Measurements from ENCODE around the gene TRMO. TPM values are rescaled to one million over a fixed set of nuclear protein-coding genes. Genes with fewer than 3 reads are reported as not detected.

TRMO gene
- total RNA-seq, 2 experiments from 2014 or later: 14.9 to 15.4 TPM

DNA sequence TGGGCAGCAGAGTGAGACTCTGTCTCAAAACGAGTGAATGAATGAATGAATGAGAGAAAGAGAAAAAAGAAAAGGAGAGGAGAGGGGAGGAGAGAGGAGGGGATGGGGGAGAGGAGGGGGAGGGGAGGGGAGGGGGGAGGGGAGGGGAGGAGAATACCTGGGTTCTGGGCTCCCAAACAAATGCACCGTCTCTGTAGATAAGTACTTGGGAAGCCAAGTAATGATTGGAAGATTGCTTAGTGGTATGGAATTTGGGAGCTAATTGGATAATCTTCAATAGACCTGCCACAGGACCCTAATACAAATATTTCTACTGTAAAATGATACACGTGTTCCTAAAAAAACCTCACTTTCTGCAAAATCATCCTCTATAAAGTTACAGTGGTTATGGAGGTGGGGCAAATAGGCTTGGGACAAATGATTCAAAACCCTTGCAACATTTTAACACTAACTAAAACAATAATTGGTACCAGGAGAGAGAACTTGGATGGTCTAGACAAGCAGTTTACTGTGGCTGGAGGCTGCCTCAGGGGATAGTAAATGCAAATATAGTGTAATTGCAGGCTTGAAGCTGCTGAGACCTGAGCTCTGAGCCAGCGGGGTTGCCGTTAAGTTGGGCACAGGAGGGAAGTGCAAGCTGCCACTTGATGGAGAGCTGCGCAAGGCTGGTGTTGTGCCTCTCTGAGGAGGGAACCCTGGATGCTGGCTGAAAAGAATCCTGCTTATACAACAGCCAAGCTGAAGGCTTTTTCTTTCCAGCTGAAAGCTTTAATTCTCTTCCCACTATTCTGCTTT, 12.2 kb upstream of the TRMO start:
- H3K36me3 Mint-ChIP-seq: no peaks in the 10 kb centered on the region
- H3K27me3 Mint-ChIP-seq: no peaks in the 10 kb centered on the region
- DNase-seq (no peak), ATAC-seq (no peak)
- CTCF ChIA-PET: interaction anchor here (1.2 to 5.3 kb wide), 3 partner anchors 12 to 101 kb away, joined by 3 to 31 read pairs (median 3); partner anchors contain the start of gene TRMO
- peaks cover 32% of the 10 kb centered on the region for H3K4me1 Mint-ChIP-seq
- no peaks in the 10 kb centered on the region for H3K9me3 Mint-ChIP-seq (ENCODE audit: low read depth)
- no peak overlapping the region for H3K27ac Mint-ChIP-seq
- no peak overlapping the region for H3K4me3 Mint-ChIP-seq

DNA sequence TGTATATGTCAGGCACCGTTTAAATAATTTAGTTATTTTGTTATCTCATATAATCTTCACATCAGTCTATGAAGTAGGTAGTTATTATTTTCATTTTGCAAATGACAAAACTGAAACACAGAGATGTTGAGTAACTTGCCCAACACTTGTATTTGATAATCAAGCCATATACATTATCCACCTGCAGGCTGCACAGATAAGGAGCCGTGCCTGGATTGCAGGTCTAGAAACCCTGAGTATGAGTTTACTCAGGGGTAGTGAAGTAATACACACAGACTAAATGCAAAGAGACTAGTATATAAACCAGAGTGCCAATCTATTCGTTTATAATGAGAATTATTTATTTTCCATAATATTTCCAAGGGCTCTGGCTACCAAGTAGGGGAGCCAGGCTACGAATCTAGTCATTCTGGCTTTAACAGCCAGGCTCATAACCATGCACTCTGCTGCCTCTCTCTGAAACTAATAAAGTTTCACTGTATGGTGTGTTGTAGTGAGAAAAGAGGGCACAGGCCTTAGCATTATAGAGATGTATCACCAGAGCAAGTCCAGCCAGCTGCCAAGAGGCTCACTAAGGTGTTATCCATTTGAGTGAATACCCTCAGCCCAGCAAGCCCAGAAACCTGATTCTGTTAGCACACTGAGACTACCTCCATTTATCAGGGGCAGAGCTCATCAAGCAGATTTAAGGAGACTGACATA, 11.1 kb upstream of the TRMO start:
- no peaks in the 10 kb centered on the region for H3K36me3 Mint-ChIP-seq
- no peak for DNase-seq
- no peak overlapping the region for H3K27ac Mint-ChIP-seq
- peaks cover 31% of the 10 kb centered on the region for H3K4me1 Mint-ChIP-seq
- H3K9me3 Mint-ChIP-seq (ENCODE audit: low read depth): no peaks in the 10 kb centered on the region
- no peak overlapping the region for H3K4me3 Mint-ChIP-seq
- H3K27me3 Mint-ChIP-seq: no peaks in the 10 kb centered on the region
- CTCF ChIA-PET: no interaction called here
- no peak for ATAC-seq

DNA sequence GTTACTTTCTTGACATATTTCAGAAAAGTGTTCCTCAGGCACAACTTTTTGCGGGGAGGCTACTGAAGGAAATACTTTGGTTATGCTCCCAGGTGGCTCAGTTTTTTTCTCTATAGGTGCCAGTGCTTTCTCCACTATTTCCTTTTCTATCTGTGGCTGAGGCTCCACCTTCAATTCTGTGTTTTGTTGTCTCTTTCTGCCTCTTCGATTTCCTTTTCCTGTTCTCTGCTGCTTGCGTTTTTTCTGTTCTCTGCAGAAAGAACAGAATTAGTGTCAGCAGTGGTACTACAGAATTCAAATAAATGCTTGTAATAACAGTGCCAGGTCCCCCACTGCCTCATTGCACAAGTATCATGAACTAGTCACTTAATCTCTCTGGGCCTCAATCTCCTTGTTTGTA, 8.7 kb upstream of the TRMO start:
- no peaks in the 10 kb centered on the region for H3K27me3 Mint-ChIP-seq
- H3K4me1 Mint-ChIP-seq: peaks cover 21% of the 10 kb centered on the region
- peak overlapping the region; percentile 80 for H3K27ac Mint-ChIP-seq
- no peaks in the 10 kb centered on the region for H3K9me3 Mint-ChIP-seq (ENCODE audit: low read depth)
- no peak for DNase-seq
- CTCF ChIA-PET: interaction anchor here (0.7 to 1.2 kb wide), 4 partner anchors 8 to 29 kb away, joined by 3 to 7 read pairs (median 4); partner anchors contain the start of gene TRMO
- peak; percentile 68 for ATAC-seq
- no peak overlapping the region for H3K4me3 Mint-ChIP-seq
- no peaks in the 10 kb centered on the region for H3K36me3 Mint-ChIP-seq

DNA sequence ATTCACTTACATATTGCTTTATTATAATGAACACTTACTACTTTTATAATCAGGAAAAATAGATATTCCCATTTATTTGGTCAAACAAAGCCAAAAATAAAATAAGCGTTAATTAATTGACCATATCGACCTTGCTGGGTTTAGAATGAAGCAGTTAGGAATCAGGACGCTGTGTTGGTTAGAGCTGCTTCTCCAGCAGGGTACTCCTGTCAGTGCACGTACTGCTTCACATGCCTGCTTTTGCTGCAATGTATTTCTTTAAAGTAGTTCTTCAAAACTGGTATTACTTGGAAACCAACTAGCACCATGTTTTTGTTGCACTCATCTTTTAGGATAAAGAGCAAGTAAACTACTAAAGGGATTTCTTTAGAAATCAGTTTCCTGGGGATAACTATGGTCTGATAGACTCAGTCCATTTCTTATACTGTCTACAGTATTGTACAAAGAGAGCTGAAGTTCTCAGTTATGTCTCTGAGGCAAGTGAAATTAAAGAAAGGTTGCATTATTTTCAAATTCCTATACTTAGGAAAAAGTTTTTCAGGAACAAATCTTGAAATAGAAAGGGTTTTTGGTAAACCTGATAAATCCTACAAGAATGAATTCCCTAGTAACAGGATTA, 6.8 kb upstream of the TRMO start:
- Mint-ChIP-seq H3K27ac (no peak overlapping the region), H3K4me1 (peaks cover 26% of the 10 kb centered on the region), H3K4me3 (no peak overlapping the region), H3K27me3 (no peaks in the 10 kb centered on the region), H3K9me3 (ENCODE audit: low read depth) (no peaks in the 10 kb centered on the region), H3K36me3 (no peaks in the 10 kb centered on the region)
- CTCF ChIA-PET: interaction anchor here (1.5 kb wide), 1 partner anchor 28 kb away, joined by 4 read pairs; no protein-coding TSS in a partner anchor
- DNase-seq: no peak
- ATAC-seq: no peak

GRCh38 chr9:97925497-97926334, 3.4 kb upstream of the TRMO start:
- CTCF ChIA-PET: interaction anchor here (1.2 to 7.7 kb wide), 6 partner anchors 10 to 148 kb away, joined by 3 to 99 read pairs (median 4); partner anchors contain the start of gene ANP32B

GRCh38 chr9:97924386-97924785, 2.1 kb upstream of the TRMO start:
- peaks cover 3% of the 10 kb centered on the region for H3K36me3 Mint-ChIP-seq
- H3K27ac Mint-ChIP-seq: no peak overlapping the region
- H3K27me3 Mint-ChIP-seq: peaks cover 3% of the 10 kb centered on the region
- DNase-seq (no peak), ATAC-seq (no peak)
- no peak overlapping the region for H3K4me3 Mint-ChIP-seq
- H3K9me3 Mint-ChIP-seq (ENCODE audit: low read depth): no peaks in the 10 kb centered on the region
- peaks cover 44% of the 10 kb centered on the region for H3K4me1 Mint-ChIP-seq
- CTCF ChIA-PET: interaction anchor here (0.7 to 7.7 kb wide), 32 partner anchors 12 to 336 kb away, joined by 3 to 99 read pairs (median 5); partner anchors contain the start of genes ANP32B, HEMGN, TBC1D2 and TRIM14

More at GRCh38 chr9:97925497-97926334, 3.4 kb upstream of the TRMO start:
- DNase-seq (no peak), ATAC-seq (no peak)
- Mint-ChIP-seq H3K27ac (no peak overlapping the region), H3K4me1 (peaks cover 38% of the 10 kb centered on the region), H3K36me3 (peaks cover 3% of the 10 kb centered on the region), H3K4me3 (no peak overlapping the region), H3K27me3 (peaks cover 3% of the 10 kb centered on the region), H3K9me3 (ENCODE audit: low read depth) (no peaks in the 10 kb centered on the region)

- DNase-seq: peak; percentile 88
- peaks cover 5% of the 10 kb centered on the region for H3K36me3 Mint-ChIP-seq
- peak; percentile 34 for ATAC-seq
- CTCF ChIA-PET: interaction anchor here (0.7 to 7.7 kb wide), 42 partner anchors 8 to 336 kb away, joined by 3 to 99 read pairs (median 5); partner anchors contain the start of genes ANP32B, HEMGN, TBC1D2 and TRIM14
- peak overlapping the region; percentile 82 for H3K4me3 Mint-ChIP-seq
- H3K27me3 Mint-ChIP-seq: peaks cover 3% of the 10 kb centered on the region
- H3K9me3 Mint-ChIP-seq (ENCODE audit: low read depth): no peaks in the 10 kb centered on the region
- H3K27ac Mint-ChIP-seq: peak overlapping the region; percentile 97
- H3K4me1 Mint-ChIP-seq: peaks cover 48% of the 10 kb centered on the region
Measured at GRCh38 chr9:97923529-97924108, 1.3 kb upstream of the TRMO start.

- CTCF ChIA-PET: interaction anchor here (0.6 to 7.7 kb wide), 4 partner anchors 10 to 324 kb away, joined by 3 to 99 read pairs (median 52); partner anchors contain the start of gene ANP32B
- ATAC-seq: no peak
- Mint-ChIP-seq H3K4me1 (peaks cover 52% of the 10 kb centered on the region), H3K27me3 (peaks cover 3% of the 10 kb centered on the region), H3K9me3 (ENCODE audit: low read depth) (no peaks in the 10 kb centered on the region), H3K4me3 (peak overlapping the region; percentile 63), H3K36me3 (peaks cover 18% of the 10 kb centered on the region), H3K27ac (peak overlapping the region; percentile 83)
- no peak for DNase-seq
Measured at GRCh38 chr9:97919217-97919813, 3.0 kb downstream of the TRMO start.

GRCh38 chr9:97918611-97919010, 3.7 kb downstream of the TRMO start:
- H3K4me1 Mint-ChIP-seq: peaks cover 45% of the 10 kb centered on the region
- peaks cover 3% of the 10 kb centered on the region for H3K27me3 Mint-ChIP-seq
- DNase-seq (no peak), ATAC-seq (no peak)
- H3K9me3 Mint-ChIP-seq (ENCODE audit: low read depth): no peaks in the 10 kb centered on the region
- peaks cover 21% of the 10 kb centered on the region for H3K36me3 Mint-ChIP-seq
- CTCF ChIA-PET: interaction anchor here (0.6 to 1.7 kb wide), 3 partner anchors 17 to 325 kb away, joined by 3 to 5 read pairs (median 3); no protein-coding TSS in a partner anchor
- peak overlapping the region; percentile 83 for H3K27ac Mint-ChIP-seq
- peak overlapping the region; percentile 63 for H3K4me3 Mint-ChIP-seq

DNA sequence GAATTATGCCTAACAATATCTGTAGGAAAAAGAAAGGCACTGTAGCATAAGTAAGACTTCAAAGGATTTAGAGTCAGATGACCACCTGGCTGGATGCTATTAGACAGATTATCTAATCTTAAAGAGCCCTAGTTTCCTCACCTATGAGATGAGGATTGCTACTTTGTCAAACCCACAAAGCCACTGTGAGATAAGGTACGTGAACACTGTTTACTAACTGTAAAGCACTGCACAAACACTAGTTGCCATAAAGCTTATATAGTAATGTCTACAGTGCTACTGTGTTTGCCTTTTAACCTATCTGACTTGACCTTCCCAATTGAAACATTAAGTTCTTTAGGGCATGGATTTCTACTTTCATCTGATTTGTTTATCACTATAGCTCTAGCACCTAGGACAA, 10.3 kb downstream of the TRMO start:
- no peak overlapping the region for H3K4me3 Mint-ChIP-seq
- no peaks in the 10 kb centered on the region for H3K27me3 Mint-ChIP-seq
- ATAC-seq (no peak), DNase-seq (no peak)
- H3K27ac Mint-ChIP-seq: no peak overlapping the region
- CTCF ChIA-PET: interaction anchor here (0.8 to 2.8 kb wide), 3 partner anchors 11 to 22 kb away, joined by 4 to 14 read pairs (median 5); partner anchors contain the start of gene TRMO
- H3K4me1 Mint-ChIP-seq: peaks cover 27% of the 10 kb centered on the region
- no peaks in the 10 kb centered on the region for H3K9me3 Mint-ChIP-seq (ENCODE audit: low read depth)
- H3K36me3 Mint-ChIP-seq: peaks cover 45% of the 10 kb centered on the region

DNA sequence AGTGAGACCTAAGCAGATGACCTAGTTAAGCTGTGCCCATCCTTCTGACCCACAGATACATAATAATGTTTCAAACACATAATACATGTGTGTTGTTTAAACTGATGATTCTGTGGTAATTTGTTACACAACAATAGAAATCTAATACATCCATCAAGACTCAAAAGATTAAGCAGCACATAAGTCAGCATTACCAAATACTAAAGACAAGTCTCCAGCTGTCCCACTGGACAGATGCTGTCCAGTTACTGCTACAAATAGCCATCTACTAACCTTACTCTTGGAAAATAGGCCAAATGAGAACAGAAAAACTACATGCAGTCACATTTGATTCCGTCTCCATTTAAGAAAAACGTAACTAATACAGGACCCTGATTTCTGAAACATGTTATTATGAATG, 10.8 kb downstream of the TRMO start:
- DNase-seq (no peak), ATAC-seq (no peak)
- CTCF ChIA-PET: interaction anchor here (0.8 to 2.8 kb wide), 3 partner anchors 10 to 21 kb away, joined by 4 to 14 read pairs (median 5); partner anchors contain the start of gene TRMO
- H3K27ac Mint-ChIP-seq: no peak overlapping the region
- no peaks in the 10 kb centered on the region for H3K9me3 Mint-ChIP-seq (ENCODE audit: low read depth)
- peaks cover 43% of the 10 kb centered on the region for H3K36me3 Mint-ChIP-seq
- H3K4me3 Mint-ChIP-seq: no peak overlapping the region
- H3K4me1 Mint-ChIP-seq: peaks cover 26% of the 10 kb centered on the region
- H3K27me3 Mint-ChIP-seq: no peaks in the 10 kb centered on the region

All from activated CD8-positive, alpha-beta memory T cell treated with anti-CD3 and anti-CD28 coated beads, Interleukin-2, amount 10 ng/mL, durations not matched to agents 7 days and 5 days (primary cell).